Measurements from ENCODE around the gene ASB9. TPM values are rescaled to one million over a fixed set of nuclear protein-coding genes. Genes with fewer than 3 reads are reported as not detected.
"Not testable (repeated sequence)": the region's sequence is repeated elsewhere in the genome, so short reads cannot be mapped to it uniquely, and the experiment has no call there.

ASB9 gene
- total and polyA plus RNA-seq, 10 donors, result 5.4 to 23.0 (median 15.2) TPM

DNA sequence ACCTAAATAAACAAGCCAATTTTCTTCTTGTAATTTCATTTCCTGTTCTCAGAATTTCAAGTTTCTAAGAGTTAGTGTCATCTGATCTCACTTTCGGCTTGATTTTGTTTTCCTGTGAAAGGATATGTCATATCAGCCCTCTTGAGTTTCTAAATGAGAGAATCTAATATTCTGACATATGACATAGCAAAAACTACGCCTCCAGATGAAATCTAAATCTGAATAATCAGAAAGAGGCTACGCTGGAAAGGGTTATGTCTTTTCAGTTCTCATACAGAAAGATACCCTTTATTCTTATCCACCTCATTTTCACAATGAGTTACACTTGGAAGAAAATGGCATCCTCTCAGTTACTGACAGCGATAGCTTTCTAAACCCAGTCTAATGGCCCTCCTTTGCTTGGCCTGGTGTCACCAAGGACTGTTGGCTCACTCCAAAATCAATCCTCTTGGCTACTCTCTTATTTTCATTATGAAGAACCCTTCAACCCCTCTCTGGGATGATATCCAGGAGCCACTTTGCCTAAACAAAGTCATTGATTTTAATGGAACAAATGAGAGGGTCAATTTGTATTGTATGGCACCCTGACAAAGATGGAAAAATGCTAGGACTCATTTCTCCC, 65.6 kb downstream of the ASB9 start:
- Histone ChIP-seq H3K27me3 (replicated peaks in 1 of 7) (peaks cover 0 to 3% (median 0%) of the 10 kb centered on the region in 7 donors), H3K27ac (peak overlapping the region in 2 of 8 donors; percentile 22 to 51), H3K9me3 (no peaks in the 10 kb centered on the region), H3K36me3 (no peaks in the 10 kb centered on the region), H3K4me3 (no peak overlapping the region), H3K4me1 (no peaks in the 10 kb centered on the region)
- TF ChIP-seq, protein P1, sequence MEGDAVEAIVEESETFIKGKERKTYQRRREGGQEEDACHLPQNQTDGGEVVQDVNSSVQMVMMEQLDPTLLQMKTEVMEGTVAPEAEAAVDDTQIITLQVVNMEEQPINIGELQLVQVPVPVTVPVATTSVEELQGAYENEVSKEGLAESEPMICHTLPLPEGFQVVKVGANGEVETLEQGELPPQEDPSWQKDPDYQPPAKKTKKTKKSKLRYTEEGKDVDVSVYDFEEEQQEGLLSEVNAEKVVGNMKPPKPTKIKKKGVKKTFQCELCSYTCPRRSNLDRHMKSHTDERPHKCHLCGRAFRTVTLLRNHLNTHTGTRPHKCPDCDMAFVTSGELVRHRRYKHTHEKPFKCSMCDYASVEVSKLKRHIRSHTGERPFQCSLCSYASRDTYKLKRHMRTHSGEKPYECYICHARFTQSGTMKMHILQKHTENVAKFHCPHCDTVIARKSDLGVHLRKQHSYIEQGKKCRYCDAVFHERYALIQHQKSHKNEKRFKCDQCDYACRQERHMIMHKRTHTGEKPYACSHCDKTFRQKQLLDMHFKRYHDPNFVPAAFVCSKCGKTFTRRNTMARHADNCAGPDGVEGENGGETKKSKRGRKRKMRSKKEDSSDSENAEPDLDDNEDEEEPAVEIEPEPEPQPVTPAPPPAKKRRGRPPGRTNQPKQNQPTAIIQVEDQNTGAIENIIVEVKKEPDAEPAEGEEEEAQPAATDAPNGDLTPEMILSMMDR (IDR thresholded peaks at IDR 0.05 in 8 of 11, conservative IDR thresholded peaks at IDR 0.05 in 3 of 11), result no peak
- TF ChIP-seq POLR2A (IDR thresholded peaks at IDR 0.05), result no peak
- no peak for TF ChIP-seq POLR2AphosphoS5 (IDR thresholded peaks at IDR 0.05)
- 51 to 64% (median 60%) methylated on average over 4 of the region's 4 CpGs for WGBS, 5 donors
- DNase-seq, result no peak
- intact Hi-C loops (cut with DNase I; ENCODE audit: low total_unique reads), result no loop called here

GRCh38 chrX:15203694-15204093, 66.2 kb downstream of the ASB9 start:
- 75 to 97% (median 89%) methylated on average over 2 of the region's 2 CpGs for WGBS, 5 donors
- Histone ChIP-seq H3K4me1 (no peaks in the 10 kb centered on the region), H3K36me3 (no peaks in the 10 kb centered on the region), H3K27me3 (replicated peaks in 1 of 7) (peaks cover 0 to 5% (median 0%) of the 10 kb centered on the region in 7 donors), H3K27ac (peak overlapping the region in 2 of 8 donors; percentile 22 to 51), H3K4me3 (no peak overlapping the region), H3K9me3 (no peaks in the 10 kb centered on the region)
- TF ChIP-seq POLR2A (IDR thresholded peaks at IDR 0.05) (no peak), POLR2AphosphoS5 (IDR thresholded peaks at IDR 0.05) (no peak)
- TF ChIP-seq, protein P1 (IDR thresholded peaks at IDR 0.05 in 8 of 11, conservative IDR thresholded peaks at IDR 0.05 in 3 of 11), result no peak
- DNase-seq, result no peak
- intact Hi-C loops (cut with DNase I; ENCODE audit: low total_unique reads), result no loop called here

- H3K4me1 ChIP-seq, result no peaks in the 10 kb centered on the region
- whole genome bisulfite sequencing, 5 donors, result 61 to 86% (median 70%) methylated on average over 2 of the region's 2 CpGs
- H3K4me3 ChIP-seq, result no peak overlapping the region
- intact Hi-C loops (cut with DNase I; ENCODE audit: low total_unique reads), result no loop called here
- TF ChIP-seq POLR2A (IDR thresholded peaks at IDR 0.05), result no peak
- TF ChIP-seq, protein P1 (IDR thresholded peaks at IDR 0.05 in 8 of 11, conservative IDR thresholded peaks at IDR 0.05 in 3 of 11), result no peak
- TF ChIP-seq POLR2AphosphoS5 (IDR thresholded peaks at IDR 0.05), result no peak
- H3K27me3 ChIP-seq (replicated peaks in 1 of 7), result peaks cover 0 to 5% (median 0%) of the 10 kb centered on the region in 7 donors
- no peak for DNase-seq
- no peaks in the 10 kb centered on the region for H3K9me3 ChIP-seq
- H3K36me3 ChIP-seq, result no peaks in the 10 kb centered on the region
- H3K27ac ChIP-seq, result no peak overlapping the region
These were observed 67.3 kb downstream of the ASB9 start for GRCh38 chrX:15202454-15203177.

DNA sequence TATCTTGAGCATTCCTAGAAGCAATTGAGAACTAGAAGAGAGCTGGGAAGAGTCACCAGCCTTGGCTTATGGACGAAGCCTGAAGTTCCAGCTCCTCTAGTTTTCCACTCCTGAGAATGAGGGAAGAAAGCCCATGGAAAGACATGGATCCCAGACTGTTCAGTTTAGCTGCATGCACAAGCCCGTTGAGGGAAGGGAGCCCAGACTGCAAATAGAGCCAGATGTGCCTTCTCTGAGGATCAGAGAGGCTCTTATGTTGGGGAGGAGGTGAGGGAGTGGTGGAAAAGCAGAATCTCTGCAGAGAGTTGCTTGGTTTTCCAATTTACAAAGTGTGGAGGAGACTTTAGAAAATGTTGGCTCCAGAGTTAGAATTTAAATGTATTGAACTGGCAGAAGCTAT, 69.0 kb downstream of the ASB9 start:
- no peak overlapping the region for H3K4me3 ChIP-seq
- no peaks in the 10 kb centered on the region for H3K4me1 ChIP-seq
- 54 to 86% (median 83%) methylated on average over 2 of the region's 2 CpGs for WGBS, 5 donors
- no peak overlapping the region for H3K27ac ChIP-seq
- TF ChIP-seq, protein P1 (IDR thresholded peaks at IDR 0.05 in 8 of 11, conservative IDR thresholded peaks at IDR 0.05 in 3 of 11), result no peak
- TF ChIP-seq POLR2A (IDR thresholded peaks at IDR 0.05) (no peak), POLR2AphosphoS5 (IDR thresholded peaks at IDR 0.05) (no peak)
- no peak for DNase-seq
- intact Hi-C loops (cut with DNase I; ENCODE audit: low total_unique reads), result no loop called here
- no peaks in the 10 kb centered on the region for H3K9me3 ChIP-seq
- peaks cover 0 to 5% (median 0%) of the 10 kb centered on the region in 7 donors for H3K27me3 ChIP-seq (replicated peaks in 1 of 7)
- H3K36me3 ChIP-seq, result no peaks in the 10 kb centered on the region

DNA sequence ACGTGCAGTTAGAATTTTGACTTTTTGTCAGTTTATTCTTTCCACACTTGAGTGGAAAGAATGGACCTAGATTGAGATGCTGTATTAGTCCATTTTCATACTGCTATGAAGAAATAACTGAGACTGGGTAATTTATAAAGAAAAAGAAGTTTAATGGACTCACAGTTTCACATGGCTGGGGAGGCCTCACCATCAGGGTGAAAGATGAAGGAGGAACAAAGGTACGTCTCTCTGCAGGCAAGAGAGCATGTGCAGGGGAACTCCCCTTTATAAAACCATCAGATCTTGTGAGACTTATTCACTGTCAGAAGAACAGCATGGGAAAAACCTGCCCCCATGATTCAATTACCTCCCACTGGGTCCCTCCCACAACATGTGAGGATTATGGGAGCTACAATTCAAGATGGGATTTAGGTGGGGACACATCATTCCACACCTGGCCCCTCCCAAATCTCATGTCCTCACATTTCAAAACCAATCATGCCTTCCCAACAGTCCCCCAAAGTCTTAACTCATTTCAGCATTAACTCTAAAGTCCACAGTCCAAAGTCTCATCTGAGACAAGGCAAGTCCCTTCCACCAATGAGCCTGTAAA, 71.2 kb downstream of the ASB9 start:
- H3K27ac ChIP-seq; H3K36me3 ChIP-seq; H3K4me1 ChIP-seq; intact Hi-C loops (cut with DNase I; ENCODE audit: low total_unique reads); H3K27me3 ChIP-seq (replicated peaks in 1 of 7); DNase-seq; H3K4me3 ChIP-seq; H3K9me3 ChIP-seq: not testable (repeated sequence)
- WGBS, 5 donors, result 64 to 84% (median 77%) methylated on average over 2 of the region's 2 CpGs
